Activated naive CD4-positive, alpha-beta T cell treated with anti-CD3 and anti-CD28 coated beads, Interleukin-2, amount 10 ng/mL, durations not matched to agents 7 days and 5 days (primary cell): ENCODE data around the gene EARS2.
"Not testable (repeated sequence)": the region's sequence is repeated elsewhere in the genome, so short reads cannot be mapped to it uniquely, and the experiment has no call there.

ENCODE experiments used
- CTCF ChIA-PET: fragments of 350-600 bp; sonication (Branson Sonifier 250); formaldehyde crosslinking; loops from one replicate; lab custom pipeline; 2021; ENCODE audit warnings: antibody characterized with exemption; lab: Charles Lee
- DNase-seq: peaks from one replicate; pipeline ENCODE4 v3.0.0-alpha.2; 2020
- H3K27ac Mint-ChIP-seq: one replicate; pipeline ENCODE4 v1.8.0; 2021; ENCODE audit warnings: mild to moderate bottlenecking, moderate library complexity, mixed read lengths
- H3K27me3 Mint-ChIP-seq: one replicate; pipeline ENCODE4 v1.8.0; 2021; ENCODE audit warnings: mild to moderate bottlenecking, mixed read lengths
- H3K36me3 Mint-ChIP-seq: one replicate; pipeline ENCODE4 v1.8.0; 2021; ENCODE audit warnings: mixed read lengths
- H3K4me1 Mint-ChIP-seq: one replicate; pipeline ENCODE4 v1.8.0; 2021; ENCODE audit warnings: mixed read lengths
- H3K4me3 Mint-ChIP-seq: one replicate; pipeline ENCODE4 v1.8.0; 2021; ENCODE audit warnings: mild to moderate bottlenecking, moderate library complexity, mixed read lengths
- H3K9me3 Mint-ChIP-seq: one replicate; pipeline ENCODE4 v1.8.0; 2021; ENCODE audit warnings: mixed read lengths

EARS2 gene

GRCh38 chr16:23556881-23557778 is at the start of gene EARS2, which contains the start of gene UBFD1:
EARS2 (minus strand) TSS chr16:23557350; CDS start chr16:23557343, 7 bp downstream.
UBFD1 (plus strand) TSS chr16:23557727; CDS start chr16:23557743, 16 bp downstream.
- no peaks in the 10 kb centered on the region for H3K27me3 Mint-ChIP-seq

DNA sequence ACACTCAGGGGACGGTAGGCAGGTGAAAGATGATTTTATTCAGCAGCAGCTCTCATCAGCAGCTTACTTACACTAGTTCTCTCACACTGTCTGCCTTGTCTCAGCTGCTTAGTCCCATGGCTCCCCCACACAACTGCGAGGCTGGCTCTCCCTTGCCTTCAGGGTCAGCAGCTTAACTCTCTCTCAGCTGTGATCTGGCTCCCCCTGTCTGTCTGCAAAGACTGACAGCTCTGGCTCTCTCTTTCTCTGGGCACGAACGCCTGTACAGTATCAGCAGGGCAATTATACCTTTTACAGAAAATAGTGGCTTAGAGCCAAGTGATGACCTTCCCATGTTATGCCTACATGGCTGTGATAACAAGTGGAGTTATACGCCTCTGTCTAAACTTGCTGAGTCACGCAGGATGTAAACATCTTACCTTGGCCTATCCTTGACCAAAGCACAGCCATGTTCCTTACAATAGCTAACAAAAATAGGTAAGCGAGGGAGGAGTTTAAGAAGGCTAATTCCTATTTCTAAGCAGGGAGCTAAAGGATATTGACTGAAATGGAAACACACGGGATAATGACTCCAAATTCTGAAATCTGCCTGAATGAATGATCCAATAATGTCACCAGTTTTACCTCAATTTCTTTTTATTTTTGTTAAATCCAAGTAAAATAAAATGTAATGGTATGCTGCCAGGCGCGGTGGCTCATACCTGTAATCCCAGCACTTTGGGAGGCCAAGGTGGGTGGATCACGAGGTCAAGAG is 40.0 kb upstream of the EARS2 start:
- CTCF ChIA-PET: interaction anchor here (0.7 to 2.2 kb wide), 15 partner anchors 8 to 123 kb away, joined by 3 to 9 read pairs (median 3); partner anchors contain the start of genes DCTN5, EARS2, PALB2 and UBFD1
- Mint-ChIP-seq H3K4me3 (no peak overlapping the region), H3K27me3 (no peaks in the 10 kb centered on the region), H3K9me3 (no peaks in the 10 kb centered on the region), H3K4me1 (peaks cover 29% of the 10 kb centered on the region), H3K27ac (peak overlapping the region; percentile 67), H3K36me3 (peaks cover 15% of the 10 kb centered on the region)
- DNase-seq: peak; percentile 34

More at GRCh38 chr16:23556881-23557778, at the start of gene EARS2, which contains the start of gene UBFD1:
- Mint-ChIP-seq H3K9me3 (no peaks in the 10 kb centered on the region), H3K36me3 (peaks cover 13% of the 10 kb centered on the region), H3K4me1 (peaks cover 41% of the 10 kb centered on the region), H3K27ac (peak within 1 kb of the TSS; percentile 92), H3K4me3 (peak within 1 kb of the TSS; percentile 94)
- DNase-seq: peak; percentile 97
- CTCF ChIA-PET: interaction anchor here (0.7 to 1.6 kb wide), 6 partner anchors 13 to 139 kb away, joined by 3 to 9 read pairs (median 4); partner anchors contain the start of gene NDUFAB1

- H3K27me3 Mint-ChIP-seq: no peaks in the 10 kb centered on the region
- no peaks in the 10 kb centered on the region for H3K9me3 Mint-ChIP-seq
- H3K27ac Mint-ChIP-seq: peak within 1 kb of the TSS; percentile 81
- peak within 1 kb of the TSS; percentile 83 for H3K4me3 Mint-ChIP-seq
- peaks cover 29% of the 10 kb centered on the region for H3K4me1 Mint-ChIP-seq
- peaks cover 18% of the 10 kb centered on the region for H3K36me3 Mint-ChIP-seq
- CTCF ChIA-PET: interaction anchor here (0.7 to 2.2 kb wide), 15 partner anchors 9 to 124 kb away, joined by 3 to 9 read pairs (median 3); partner anchors contain the start of genes DCTN5, EARS2, PALB2 and UBFD1
- peak; percentile 93 for DNase-seq
These were observed 39.0 kb upstream of the EARS2 start, which contains the start of gene NDUFAB1 for GRCh38 chr16:23595951-23596720. NDUFAB1 (minus strand) TSS chr16:23596316; CDS start chr16:23596290, 26 bp downstream.

DNA sequence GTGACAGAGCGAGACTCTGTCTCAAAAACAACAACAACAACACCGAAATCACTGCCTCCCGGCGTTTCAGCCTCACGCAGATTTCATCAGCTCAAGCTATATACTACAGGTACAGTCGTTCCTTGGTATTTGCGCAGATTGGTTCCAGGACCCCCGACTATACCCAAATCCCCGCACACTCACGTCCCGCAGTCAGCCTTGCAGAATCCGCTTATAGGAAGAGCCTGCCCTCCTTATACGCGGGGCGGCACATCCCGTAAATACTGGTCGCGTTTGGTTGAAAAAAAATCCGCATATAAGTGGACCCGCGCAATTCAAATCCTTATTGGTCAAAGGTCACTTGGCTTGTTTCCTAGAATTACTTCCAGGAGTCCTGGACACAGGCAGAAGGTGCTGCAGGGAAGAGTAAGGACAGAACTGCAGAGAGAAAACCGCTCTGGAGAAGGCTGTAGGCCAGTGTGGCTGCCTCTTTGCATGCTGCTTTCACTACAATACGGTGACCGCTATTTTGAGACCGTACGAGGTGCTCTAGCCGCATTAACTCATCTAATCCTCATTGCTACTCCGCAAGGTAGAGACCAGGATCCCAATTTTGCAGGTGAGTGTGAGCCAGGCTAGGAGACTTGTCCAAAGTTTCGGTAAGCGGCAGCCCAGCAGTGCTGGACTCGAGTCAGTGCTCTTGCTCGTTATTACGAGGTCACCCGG is 38.2 kb upstream of the EARS2 start:
- Mint-ChIP-seq H3K4me1 (peaks cover 29% of the 10 kb centered on the region), H3K36me3 (peaks cover 20% of the 10 kb centered on the region), H3K27me3 (no peaks in the 10 kb centered on the region), H3K4me3 (peak overlapping the region; percentile 83), H3K9me3 (no peaks in the 10 kb centered on the region), H3K27ac (peak overlapping the region; percentile 70)
- peak; percentile 24 for DNase-seq
- CTCF ChIA-PET: interaction anchor here (1.8 kb wide), 1 partner anchor 38 kb away, joined by 9 read pairs; the partner anchor contains the start of genes EARS2 and UBFD1

- H3K9me3 Mint-ChIP-seq: no peaks in the 10 kb centered on the region
- H3K27me3 Mint-ChIP-seq: no peaks in the 10 kb centered on the region
- no peak for DNase-seq
- no peak overlapping the region for H3K27ac Mint-ChIP-seq
- peaks cover 26% of the 10 kb centered on the region for H3K36me3 Mint-ChIP-seq
- peak overlapping the region; percentile 83 for H3K4me3 Mint-ChIP-seq
- H3K4me1 Mint-ChIP-seq: peaks cover 29% of the 10 kb centered on the region
- CTCF ChIA-PET: no interaction called here
These were observed 37.0 kb upstream of the EARS2 start for GRCh38 chr16:23594186-23594585.

GRCh38 chr16:23590181-23590580 is 33.0 kb upstream of the EARS2 start:
- CTCF ChIA-PET: no interaction called here
- Mint-ChIP-seq H3K4me3 (no peak overlapping the region), H3K27me3 (no peaks in the 10 kb centered on the region), H3K4me1 (peaks cover 16% of the 10 kb centered on the region), H3K36me3 (peaks cover 34% of the 10 kb centered on the region), H3K27ac (no peak overlapping the region), H3K9me3 (no peaks in the 10 kb centered on the region)
- DNase-seq: no peak

- Mint-ChIP-seq H3K4me3 (no peak overlapping the region), H3K4me1 (peaks cover 3% of the 10 kb centered on the region)
These were observed 30.6 kb upstream of the EARS2 start for GRCh38 chr16:23587726-23588125.

GRCh38 chr16:23584186-23585076 is 27.3 kb upstream of the EARS2 start:
- H3K27ac Mint-ChIP-seq: peak overlapping the region; percentile 39

More at GRCh38 chr16:23587726-23588125, 30.6 kb upstream of the EARS2 start:
- H3K27me3 Mint-ChIP-seq: no peaks in the 10 kb centered on the region
- H3K27ac Mint-ChIP-seq: no peak overlapping the region
- no peak for DNase-seq
- CTCF ChIA-PET: interaction anchor here (1.2 kb wide), 1 partner anchor 9 kb away, joined by 6 read pairs; the partner anchor contains the start of gene NDUFAB1
- no peaks in the 10 kb centered on the region for H3K9me3 Mint-ChIP-seq
- H3K36me3 Mint-ChIP-seq: peaks cover 39% of the 10 kb centered on the region

DNA sequence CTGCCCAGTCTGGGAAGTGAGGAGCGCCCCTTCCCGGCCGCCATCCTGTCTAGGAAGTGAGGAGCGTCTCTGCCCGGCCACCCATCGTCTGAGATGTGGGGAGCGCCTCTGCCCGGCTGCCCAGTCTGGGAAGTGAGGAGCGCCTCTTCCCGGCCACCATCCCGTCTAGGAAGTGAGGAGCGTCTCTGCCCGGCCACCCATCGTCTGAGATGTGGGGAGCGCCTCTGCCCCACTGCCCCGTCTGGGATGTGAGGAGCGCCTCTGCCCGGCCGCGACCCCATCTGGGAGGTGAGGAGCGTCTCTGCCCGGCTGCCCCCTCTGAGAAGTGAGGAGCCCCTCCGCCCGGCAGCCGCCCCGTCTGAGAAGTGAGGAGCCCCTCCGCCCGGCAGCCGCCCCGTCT is 26.1 kb upstream of the EARS2 start:
- H3K9me3 Mint-ChIP-seq, H3K4me1 Mint-ChIP-seq, H3K27me3 Mint-ChIP-seq, DNase-seq, H3K4me3 Mint-ChIP-seq, CTCF ChIA-PET, H3K27ac Mint-ChIP-seq: not testable (repeated sequence)
- H3K36me3 Mint-ChIP-seq: peaks cover 30% of the 10 kb centered on the region

More at GRCh38 chr16:23584186-23585076, 27.3 kb upstream of the EARS2 start:
- peaks cover 33% of the 10 kb centered on the region for H3K36me3 Mint-ChIP-seq
- H3K4me3 Mint-ChIP-seq: no peak overlapping the region
- CTCF ChIA-PET: no interaction called here
- no peak for DNase-seq
- no peaks in the 10 kb centered on the region for H3K9me3 Mint-ChIP-seq
- no peaks in the 10 kb centered on the region for H3K4me1 Mint-ChIP-seq
- H3K27me3 Mint-ChIP-seq: no peaks in the 10 kb centered on the region

- DNase-seq: no peak
- Mint-ChIP-seq H3K27me3 (no peaks in the 10 kb centered on the region), H3K27ac (no peak overlapping the region), H3K4me3 (no peak overlapping the region), H3K36me3 (peaks cover 32% of the 10 kb centered on the region), H3K9me3 (no peaks in the 10 kb centered on the region), H3K4me1 (no peaks in the 10 kb centered on the region)
- CTCF ChIA-PET: interaction anchor here (0.6 kb wide), 1 partner anchor 106 kb away, joined by 3 read pairs; no protein-coding TSS in a partner anchor
These were observed 24.6 kb upstream of the EARS2 start for GRCh38 chr16:23581764-23582163.

- no peak for DNase-seq
- Mint-ChIP-seq H3K4me3 (no peak overlapping the region), H3K4me1 (no peaks in the 10 kb centered on the region), H3K9me3 (no peaks in the 10 kb centered on the region), H3K27me3 (no peaks in the 10 kb centered on the region), H3K36me3 (peaks cover 30% of the 10 kb centered on the region), H3K27ac (no peak overlapping the region)
- CTCF ChIA-PET: no interaction called here
These were observed 23.2 kb upstream of the EARS2 start for GRCh38 chr16:23580391-23580790.

DNA sequence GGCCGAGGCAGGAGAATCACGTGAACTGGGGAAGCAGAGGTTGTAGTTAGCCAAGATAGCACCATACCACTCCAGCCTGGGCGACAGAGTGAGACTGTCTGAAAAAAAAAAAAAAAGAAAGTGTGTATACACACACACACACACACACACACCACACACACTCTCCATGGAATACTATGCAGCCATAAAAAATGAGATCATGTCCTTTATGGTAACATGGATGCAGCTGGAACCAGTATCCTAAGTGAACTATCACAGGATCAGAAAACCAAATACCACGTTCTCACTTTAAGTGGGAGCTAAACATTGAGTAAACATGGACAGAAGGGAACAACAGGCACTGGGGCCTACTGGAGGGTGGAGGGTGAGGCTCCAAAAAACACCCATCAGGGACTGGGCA is 22.2 kb upstream of the EARS2 start:
- CTCF ChIA-PET: no interaction called here
- Mint-ChIP-seq H3K27ac (no peak overlapping the region), H3K4me3 (no peak overlapping the region), H3K36me3 (peaks cover 26% of the 10 kb centered on the region), H3K4me1 (no peaks in the 10 kb centered on the region), H3K27me3 (no peaks in the 10 kb centered on the region), H3K9me3 (no peaks in the 10 kb centered on the region)
- no peak for DNase-seq
